GM12874 (cell line): ENCODE measurements around the gene IL34.

ENCODE experiments used
- TF ChIP-seq, protein P1 (sequence below): IDR thresholded peaks from 2 replicates; pipeline ENCODE4 v1.5.1; 2011; ENCODE audit warnings: low read depth, mild to moderate bottlenecking, control low read depth, low read length, moderate library complexity; ENCODE audit not compliant: insufficient read depth

Gene IL34

DNA sequence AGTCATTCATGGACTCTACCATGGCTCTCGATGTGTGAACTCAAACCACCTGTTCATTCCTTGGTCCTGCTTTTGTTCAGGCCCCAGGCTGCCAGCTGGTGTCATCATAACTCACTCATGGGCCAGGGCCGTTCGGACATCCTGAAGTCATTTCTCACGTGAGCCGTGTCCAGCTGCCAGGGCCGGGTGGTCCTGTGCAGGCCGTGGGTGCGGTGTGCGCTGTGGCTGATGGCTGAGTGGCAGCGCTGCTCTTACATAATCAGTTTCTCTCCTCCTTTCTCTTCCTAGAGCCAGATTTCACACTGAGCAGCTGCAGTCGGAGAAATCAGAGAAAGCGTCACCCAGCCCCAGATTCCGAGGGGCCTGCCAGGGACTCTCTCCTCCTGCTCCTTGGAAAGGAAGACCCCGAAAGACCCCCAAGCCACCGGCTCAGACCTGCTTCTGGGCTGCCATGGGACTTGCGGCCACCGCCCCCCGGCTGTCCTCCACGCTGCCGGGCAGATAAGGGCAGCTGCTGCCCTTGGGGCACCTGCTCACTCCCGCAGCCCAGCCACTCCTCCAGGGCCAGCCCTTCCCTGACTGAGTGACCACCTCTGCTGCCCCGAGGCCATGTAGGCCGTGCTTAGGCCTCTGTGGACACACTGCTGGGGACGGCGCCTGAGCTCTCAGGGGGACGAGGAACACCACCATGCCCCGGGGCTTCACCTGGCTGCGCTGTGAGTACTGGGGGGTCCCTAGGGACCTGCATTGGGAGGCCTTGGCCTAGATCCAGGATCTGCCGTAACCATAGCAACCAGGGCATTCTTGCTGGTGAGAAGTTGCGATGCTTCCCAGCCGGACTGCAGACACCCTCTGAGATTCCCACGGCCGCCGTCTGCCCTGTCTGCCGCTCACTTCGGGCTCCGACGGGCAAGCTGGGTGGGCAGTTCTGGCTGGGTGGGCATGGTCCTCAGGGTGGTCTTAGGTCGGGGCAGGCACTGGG lies at the start of gene IL34:
Gene IL34, plus strand, starts transcription at position 300 of the 982 bp plus-strand sequence. Its CDS starts 389 bp downstream, at position 689.
- TF ChIP-seq, protein P1, sequence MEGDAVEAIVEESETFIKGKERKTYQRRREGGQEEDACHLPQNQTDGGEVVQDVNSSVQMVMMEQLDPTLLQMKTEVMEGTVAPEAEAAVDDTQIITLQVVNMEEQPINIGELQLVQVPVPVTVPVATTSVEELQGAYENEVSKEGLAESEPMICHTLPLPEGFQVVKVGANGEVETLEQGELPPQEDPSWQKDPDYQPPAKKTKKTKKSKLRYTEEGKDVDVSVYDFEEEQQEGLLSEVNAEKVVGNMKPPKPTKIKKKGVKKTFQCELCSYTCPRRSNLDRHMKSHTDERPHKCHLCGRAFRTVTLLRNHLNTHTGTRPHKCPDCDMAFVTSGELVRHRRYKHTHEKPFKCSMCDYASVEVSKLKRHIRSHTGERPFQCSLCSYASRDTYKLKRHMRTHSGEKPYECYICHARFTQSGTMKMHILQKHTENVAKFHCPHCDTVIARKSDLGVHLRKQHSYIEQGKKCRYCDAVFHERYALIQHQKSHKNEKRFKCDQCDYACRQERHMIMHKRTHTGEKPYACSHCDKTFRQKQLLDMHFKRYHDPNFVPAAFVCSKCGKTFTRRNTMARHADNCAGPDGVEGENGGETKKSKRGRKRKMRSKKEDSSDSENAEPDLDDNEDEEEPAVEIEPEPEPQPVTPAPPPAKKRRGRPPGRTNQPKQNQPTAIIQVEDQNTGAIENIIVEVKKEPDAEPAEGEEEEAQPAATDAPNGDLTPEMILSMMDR: no peak

- TF ChIP-seq, protein P1: no peak
Measured at GRCh38 chr16:70597135-70597835, 49.1 kb upstream of the IL34 start.

DNA sequence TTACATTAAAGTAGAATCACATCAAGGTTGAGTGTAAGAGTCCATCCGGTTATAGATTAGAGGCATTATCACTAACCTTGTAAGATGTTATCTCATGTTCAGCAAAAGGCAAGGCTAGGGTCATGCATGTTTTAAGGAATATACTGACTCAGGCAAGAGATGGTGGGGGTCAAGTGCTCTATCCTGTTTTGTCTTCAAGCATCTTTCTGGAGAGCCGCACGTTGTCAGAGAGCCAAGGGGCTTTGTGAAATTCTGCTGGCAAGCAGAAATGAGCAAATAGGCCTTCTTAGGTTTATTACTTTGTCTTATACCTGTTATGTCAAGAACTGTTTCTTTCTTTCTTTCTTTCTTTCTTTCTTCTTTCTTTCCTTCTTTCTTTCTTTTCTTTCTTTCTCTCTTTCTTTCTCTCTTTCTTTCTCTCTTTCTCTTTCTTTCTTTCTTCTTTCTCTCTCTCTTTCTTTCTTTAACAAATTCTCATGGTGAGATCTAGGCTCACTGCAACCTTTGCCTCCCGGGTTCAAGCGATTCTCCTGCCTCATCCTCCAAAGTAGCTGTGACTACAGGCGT lies 47.3 kb upstream of the IL34 start:
- TF ChIP-seq, protein P1: no peak

GRCh38 chr16:70600730-70601129 lies 45.6 kb upstream of the IL34 start:
- TF ChIP-seq, protein P1: no peak

GRCh38 chr16:70601576-70602575 lies 44.5 kb upstream of the IL34 start:
- TF ChIP-seq, protein P1: no peak

DNA sequence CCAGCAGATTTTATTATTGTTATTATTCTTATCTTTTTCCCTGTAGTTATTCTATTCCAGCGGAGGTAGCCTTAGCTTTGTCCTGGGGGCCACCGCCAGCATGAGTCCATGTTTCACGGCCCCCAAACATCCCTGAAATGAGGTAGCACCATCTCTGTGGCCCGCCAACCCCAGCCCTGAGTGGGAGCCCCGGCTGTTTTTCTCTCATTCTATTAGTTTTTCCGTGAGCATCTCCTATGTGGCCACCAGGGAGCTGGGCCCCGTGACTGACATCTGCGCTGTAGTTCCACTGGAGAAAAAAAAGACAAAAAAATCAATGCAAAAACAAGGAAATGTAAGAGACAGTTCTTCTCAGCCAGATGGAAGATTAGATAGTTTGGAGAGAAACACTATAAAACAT lies 43.5 kb upstream of the IL34 start:
- TF ChIP-seq, protein P1: no peak
